Dermis blood vessel endothelial cell (primary cell): Measurements from ENCODE around the gene TOP2A. TPM values are rescaled to one million over a fixed set of nuclear protein-coding genes. Genes with fewer than 3 reads are reported as not detected.
A peak's percentile ranks its signal among the peaks of the same experiment; 100 is the strongest.

Source experiments
- DNase-seq: peaks from one replicate; pipeline ENCODE4 v3.0.0; 2010
- total RNA-seq: library from RNA; depleted of rRNA; stranded (reverse); fragments of >200 nt; gene quantifications from 2 replicates; pipeline ENCODE4 v1.2.3, GENCODE V29; 2014

The TOP2A gene
- total RNA-seq, 1 donor from 2014 or later: 39.3 TPM

DNA sequence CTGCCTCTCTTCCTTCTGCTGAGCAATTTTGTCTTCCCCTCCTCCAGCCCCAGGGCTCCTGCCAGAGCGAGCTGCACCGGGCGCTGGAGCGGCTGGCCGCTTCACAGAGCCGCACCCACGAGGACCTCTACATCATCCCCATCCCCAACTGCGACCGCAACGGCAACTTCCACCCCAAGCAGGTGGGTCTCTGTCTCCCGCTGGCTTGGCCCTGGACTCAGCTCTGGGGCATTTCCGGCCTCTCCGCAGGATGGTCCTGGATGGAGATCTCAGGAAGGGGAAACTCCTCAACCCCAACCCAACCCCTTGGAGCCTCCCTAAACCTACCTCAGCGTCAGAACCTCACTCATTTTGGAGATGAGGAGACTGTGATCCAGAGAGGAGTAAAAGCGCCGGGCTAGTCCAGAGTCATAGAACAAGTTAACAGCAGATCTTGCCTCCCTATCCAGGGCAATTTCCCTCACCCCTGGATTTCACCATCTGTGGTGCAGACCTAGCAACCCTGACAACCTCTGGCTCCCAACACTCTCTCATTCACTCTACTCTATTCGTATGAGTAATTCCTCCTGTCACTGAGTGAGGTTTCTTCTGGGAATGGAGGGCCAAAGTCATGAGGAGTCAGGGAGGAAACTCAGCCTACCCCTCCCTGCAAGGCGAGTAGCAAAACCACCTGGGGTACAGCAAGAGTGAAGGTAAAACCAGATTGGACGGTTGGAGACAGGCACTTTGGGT lies 36.4 kb upstream of the TOP2A start:
- no peak for DNase-seq

DNA sequence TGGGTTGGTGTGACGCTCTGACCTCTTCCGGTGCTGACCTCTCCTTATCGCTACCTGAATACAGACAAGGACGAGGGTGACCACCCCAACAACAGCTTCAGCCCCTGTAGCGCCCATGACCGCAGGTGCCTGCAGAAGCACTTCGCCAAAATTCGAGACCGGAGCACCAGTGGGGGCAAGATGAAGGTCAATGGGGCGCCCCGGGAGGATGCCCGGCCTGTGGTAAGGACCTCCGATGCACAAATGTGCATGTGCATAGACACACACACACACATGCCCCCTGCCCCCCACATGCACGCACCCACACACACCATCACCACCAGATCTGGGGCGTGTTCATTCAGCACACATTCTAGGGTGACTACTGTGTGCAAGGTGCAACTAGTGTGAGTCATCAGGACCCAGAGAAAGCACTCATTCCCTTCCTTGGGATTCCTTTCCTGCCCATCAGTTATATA lies 35.3 kb upstream of the TOP2A start:
- DNase-seq: no peak

DNA sequence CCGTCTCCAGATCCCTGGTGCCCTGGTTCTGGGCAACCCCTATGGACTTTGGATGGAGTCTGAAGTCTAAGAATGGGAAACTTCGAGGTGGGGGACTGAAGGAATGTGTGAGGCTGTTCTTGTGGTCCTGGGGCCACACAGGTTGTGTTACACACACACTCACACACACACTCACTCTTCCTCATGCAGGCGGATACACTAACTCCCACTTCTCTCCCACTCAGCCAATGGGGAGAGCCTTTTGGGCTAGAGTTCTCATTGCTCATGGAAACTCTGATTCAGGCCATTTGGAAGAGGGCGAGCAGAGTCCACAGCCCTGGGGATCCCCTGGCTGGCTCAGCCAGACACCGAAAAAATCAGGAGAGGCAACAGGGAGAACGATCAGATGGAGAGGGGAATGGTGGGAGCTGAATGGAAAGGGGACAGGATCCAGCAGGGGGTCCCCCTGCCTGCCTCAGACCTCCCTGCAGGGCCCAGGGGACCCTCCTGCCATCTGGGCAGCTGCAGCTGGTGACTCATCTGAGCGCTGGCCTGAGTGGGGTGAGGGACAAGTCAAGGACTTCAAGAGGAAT lies 34.6 kb upstream of the TOP2A start:
- DNase-seq: peak; percentile 64

DNA sequence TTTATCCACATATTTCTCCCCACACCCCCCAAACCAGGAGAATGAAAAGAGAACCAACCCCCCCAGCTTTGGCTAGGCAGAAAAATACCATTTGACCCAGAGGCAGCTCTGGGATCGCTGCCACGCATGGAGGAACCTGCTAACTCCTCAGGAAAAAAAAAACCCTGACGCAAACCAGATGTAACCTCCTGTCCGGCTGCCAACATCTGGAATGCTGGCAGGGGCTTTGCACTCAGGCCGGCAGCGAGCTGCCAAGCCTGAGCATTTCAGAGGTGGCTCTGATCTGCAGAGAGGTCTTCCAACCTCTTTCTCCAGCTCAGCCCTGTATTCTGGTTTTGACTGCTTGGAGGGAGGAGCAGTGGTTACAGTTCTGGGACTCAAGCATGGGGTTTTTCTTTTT lies 33.7 kb upstream of the TOP2A start:
- no peak for DNase-seq

DNA sequence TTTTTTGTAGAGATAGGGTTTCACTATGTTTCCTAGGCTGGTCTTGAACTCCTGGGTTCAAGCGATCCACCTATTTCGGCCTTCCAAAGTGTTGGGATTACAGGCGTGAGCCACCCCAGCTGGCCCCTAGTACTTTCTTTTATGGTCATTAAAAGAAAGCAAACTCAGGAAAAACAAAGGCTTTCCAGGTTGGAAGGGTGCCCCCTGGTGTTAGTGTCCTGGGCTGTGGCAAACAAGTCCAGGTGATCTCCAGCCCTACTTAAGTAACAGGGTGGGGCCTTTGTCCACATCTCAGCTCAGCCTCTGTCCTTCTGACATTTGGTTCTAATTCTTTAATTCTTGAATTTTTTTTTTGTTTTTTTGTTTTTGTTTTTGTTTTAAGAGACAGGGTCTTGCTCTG lies 32.5 kb upstream of the TOP2A start:
- DNase-seq: peak; percentile 80

DNA sequence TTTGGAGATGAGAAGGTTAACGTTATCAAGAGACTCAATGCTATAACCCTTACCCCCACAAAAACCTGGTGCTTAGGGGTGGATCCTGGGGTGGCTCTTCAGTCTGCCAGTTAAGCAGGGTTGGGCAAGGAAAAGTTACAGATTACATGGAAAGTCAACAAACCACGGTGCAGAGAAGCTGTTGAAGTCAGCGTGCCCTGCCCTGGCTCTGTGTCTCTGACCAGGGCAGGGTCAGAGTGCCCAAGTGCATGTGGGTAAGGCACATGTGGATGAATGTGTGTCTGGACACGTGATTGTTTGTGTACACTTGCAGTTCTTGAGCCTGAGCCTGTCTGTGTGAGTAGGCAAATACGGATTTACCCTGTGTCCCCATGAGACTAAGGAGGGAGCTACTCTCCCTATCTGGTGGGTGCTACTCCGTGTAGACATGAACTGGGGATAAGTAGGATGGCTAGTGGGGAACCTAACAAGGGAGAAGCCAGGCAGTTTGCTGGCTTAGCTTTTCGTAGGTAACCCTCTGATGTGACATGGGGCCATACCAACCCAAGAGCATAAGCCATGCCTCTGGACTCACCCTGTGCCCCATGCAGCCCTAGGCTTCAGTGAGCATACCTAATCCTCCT lies 31.1 kb upstream of the TOP2A start:
- DNase-seq: no peak

DNA sequence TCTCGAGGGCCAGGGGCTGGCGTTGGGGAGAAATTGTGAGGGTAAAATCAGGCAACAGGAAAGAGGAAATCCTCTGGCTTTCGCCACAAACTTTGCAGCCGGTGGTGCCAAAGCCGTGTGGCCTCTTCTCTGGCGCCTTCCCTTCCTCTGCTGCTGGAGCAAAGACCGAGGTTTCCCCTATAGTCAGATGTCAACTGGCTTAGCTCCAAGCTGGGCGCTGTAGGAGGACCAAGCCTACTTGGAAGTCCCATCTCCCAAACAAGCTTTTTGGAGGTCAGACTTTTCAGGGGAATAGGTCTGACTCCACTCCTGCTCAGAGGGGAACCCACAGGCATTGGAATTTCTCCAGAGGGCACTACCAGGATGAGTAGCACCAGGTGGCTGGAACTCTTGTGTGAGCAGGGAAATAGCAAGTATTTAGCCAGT lies 30.5 kb upstream of the TOP2A start:
- peak; percentile 39 for DNase-seq

DNA sequence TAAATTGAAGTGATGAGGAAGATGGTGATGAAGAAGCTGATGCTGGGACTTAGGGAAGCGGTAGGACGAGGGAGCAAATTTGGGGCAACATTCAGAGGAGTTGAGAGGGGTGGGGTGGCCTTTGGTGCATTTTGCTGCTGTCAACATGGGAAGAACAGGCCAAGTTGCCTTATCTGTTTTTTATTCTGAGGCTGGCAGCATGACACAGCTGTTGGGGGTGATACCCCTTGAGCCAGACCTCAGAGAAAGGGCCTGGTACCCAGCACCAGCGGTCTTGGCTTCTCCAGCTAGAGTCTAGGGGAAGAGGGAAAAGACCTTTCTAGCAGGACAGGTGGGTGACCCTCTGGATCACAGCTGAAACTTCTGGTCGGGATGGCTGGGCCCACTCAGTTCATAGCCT lies 30.1 kb upstream of the TOP2A start:
- DNase-seq: no peak

DNA sequence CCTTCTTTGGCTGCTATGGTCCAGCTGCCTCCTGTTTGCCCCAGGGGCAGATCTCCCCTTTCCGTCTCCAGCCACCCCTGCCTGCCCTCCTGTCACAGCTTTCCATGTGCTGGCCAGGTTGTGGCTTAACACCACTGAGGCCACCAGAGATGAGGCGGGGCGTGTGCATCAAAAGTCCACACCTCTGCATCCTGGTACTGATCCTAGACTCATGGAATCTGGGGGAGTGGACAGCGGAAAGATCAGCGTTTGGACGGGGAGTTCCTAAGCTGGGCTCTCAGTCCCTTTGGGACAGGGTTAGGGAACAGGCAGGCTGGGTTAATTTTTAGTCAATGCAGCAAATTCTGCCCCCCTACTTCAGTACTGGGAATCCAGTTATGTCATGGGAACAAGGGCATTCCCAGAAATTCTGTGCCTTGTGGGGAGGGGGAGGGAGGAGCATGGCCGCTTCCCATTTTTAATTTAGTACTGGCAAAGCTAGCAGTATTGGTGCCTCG lies 29.5 kb upstream of the TOP2A start:
- DNase-seq: no peak

DNA sequence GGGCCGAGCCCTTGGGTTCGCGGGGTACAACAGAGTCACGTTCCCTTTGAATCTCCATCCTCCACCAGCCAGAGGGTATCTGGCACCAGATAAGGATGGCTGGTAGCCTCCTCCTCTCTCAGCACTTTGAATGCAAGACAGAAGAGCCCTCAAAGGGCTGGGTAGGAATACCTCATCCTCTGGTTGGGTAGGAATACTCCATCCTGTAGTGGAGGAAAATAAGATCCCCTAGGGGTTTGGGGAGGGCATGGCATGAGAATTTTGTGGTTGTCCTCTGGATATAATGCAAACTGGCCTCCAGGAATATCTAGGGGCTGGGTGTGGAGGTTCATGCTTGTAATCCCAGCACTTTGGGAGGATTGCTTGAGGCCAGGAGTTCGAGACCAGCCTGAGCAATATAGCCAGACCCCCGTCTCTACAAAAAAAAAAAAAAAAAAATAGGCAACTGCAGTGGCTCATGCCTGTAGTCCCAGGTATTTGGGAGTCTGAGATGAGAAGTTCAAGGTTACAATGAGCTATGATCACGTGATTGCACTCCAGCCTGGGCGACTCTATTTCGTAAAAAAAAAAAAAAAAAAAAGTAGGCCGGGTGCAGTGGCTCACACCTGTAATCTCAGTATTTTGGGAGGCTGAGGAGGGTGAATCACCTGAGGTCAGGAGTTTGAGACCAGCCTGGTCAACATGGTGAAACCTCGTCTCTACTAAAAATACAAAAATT lies 28.2 kb upstream of the TOP2A start:
- peak; percentile 40 for DNase-seq

DNA sequence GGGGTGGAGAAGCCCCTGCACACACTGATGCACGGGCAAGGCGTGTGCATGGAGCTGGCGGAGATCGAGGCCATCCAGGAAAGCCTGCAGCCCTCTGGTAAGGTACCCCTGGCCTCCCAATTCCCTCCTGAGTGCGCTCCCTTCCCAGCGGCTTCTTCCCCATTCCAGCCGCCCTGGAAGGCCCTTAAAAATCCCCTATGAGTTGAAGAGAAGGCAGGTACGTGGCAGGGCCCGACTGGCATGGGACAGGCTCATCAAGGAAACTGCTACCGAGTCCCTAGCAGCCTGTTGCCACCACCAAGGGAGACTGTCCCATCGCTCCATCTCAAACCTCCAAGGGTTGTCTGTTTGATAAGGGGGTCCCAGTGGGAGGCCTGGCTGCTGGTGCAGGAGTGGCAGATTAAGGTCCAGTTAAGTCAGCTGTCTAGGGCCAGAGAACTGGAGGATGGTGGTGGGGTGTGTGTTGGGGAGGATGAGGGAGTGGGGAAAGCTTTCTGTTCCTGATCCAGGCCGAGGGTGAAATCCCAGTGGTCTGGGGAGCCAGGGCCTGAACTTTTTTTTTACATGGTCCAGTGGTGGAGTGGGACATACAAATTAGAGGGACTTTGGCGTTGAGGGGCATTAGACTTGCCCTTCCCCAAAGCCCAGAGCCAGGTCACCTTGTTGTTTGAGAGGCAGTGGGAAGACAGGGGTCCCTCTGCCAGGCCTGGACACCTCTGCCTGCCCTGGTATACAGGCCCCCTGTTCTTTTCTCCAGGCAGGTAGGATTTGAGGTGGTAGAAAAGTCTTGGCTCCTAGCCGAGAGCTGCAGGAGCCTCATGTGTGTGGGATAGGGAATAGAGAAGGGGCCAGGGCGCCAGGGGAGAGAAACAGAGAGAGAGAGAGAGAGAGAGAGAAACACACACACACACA lies 26.5 kb upstream of the TOP2A start:
- peak; percentile 28 for DNase-seq

DNA sequence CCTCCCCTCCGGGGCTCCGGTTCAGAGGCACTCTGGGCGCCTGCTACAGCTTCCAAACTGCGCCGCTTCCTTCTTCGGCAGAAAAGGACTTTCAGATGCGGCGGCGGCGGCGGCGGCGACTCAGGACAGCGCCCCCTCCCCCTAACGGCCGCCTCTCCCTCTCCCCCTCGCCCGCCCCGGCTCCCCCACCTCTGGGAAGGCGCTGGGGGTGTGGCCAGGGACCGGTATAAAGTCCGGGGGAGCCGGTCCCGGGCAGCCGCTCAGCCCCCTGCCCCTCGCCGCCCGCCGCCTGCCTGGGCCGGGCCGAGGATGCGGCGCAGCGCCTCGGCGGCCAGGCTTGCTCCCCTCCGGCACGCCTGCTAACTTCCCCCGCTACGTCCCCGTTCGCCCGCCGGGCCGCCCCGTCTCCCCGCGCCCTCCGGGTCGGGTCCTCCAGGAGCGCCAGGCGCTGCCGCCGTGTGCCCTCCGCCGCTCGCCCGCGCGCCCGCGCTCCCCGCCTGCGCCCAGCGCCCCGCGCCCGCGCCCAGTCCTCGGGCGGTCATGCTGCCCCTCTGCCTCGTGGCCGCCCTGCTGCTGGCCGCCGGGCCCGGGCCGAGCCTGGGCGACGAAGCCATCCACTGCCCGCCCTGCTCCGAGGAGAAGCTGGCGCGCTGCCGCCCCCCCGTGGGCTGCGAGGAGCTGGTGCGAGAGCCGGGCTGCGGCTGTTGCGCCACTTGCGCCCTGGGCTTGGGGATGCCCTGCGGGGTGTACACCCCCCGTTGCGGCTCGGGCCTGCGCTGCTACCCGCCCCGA lies 25.7 kb upstream of the TOP2A start, which contains the start of gene IGFBP4:
Gene IGFBP4, plus strand, starts transcription at position 255 of the 792 bp plus-strand sequence. Its CDS starts 286 bp downstream, at position 541.
- DNase-seq: peak; percentile 86

DNA sequence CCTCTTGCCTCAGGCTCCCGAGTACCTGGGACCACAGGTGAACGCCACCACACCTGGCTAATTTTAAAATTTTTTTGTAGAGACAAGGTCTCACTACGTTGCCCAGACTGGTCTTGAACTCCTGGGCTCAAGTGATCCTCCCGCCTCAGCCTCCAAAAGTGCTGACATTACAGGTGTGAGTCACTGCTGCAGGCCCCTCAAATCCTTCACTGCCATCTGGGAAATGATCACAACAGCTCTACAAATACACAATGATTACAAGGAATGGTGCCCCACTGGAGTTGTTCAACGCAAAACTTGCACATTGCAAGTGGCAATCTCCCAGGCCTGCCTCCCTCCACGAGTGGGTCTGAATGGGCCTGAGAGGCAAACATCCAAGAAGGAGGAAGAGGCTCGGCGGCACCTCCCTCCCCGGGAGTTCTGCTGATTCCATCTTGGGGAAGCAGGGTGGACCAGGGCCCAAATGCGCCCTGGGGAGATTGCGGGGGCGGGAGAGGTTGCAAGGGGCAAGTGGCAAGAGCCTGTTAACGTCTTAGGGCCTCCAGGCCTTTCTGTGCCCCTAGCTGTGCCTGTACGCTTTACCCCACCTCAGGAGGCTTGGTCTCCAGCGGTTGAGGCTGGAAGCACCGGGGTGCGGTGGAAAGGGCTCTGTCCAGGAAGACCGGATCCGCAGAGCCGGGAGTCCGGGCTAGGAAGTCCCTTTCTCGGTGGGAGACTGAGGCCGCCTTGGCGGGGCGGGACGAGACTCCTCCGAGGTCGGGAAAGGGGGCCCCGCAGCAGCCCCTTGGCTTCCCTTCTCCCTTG lies 24.9 kb upstream of the TOP2A start:
- peak; percentile 47 for DNase-seq

DNA sequence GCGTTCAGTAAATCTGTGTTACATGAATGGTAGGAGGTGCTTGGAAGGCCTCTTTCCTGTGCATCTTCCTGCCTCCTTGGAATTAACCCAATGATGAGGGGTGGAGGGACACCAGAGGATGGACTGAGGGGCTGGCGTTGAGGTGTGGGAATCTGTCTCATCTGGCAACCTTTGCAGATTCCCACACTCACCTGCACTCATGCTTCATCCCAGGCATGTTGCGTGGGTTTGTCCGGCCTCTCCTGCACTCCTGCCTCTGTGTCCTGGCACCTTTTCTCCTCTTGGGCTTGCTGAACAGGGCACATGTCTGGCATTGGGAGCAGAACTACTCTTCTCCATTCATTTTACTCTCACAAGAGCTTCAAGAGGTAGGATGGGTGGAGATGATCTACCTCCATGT lies 22.5 kb upstream of the TOP2A start:
- DNase-seq: no peak

DNA sequence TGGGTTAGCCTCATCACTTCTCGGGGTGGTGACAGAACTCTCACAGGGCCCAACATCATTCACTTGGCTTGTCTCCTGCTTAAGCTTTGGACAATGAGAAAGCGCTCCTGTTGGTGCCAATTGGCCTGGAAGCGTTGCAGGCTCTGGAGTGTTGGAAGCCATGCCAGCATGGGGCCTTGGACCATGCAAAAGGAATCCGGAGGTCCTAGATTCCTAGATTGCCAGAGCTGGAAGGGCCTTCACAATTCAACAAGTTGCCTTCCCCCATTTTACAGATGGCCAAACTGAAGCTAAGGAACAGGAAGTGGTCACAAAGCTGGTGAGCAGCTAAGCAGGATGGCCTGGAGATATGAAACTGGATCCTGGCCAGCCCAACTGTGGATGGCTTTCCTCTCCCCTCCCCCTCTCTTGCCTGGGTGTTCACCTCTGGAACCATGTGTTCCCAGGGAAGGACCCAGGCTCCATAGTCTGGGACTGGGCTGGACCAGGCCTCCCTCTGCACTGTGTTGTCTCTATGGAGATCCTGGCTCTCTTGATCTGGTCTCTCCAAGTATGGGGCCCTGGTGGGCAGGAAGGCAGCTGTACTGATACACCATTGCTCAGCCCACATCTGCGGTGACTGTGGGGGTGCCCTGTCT lies 19.5 kb upstream of the TOP2A start:
- DNase-seq: no peak

DNA sequence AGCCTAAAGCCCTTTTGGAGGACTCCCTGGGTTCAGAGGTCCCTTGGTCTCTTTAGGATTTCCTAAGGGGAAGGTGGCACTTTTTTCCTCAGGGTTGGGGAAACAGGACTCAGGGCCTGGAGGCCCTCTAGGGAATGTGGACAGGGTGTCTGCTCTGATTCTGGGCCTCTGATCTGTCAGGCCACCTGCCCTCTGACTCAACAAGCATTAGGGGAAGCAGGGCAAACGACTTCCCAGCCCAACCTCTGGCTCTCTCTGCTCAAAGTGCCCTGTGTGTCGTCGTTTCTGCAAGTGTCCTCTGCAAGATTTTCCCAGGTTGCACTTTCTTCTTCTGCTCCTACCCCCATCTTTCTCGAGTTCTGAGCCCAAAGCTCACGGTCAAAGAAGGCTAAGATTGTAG lies 18.9 kb upstream of the TOP2A start:
- no peak for DNase-seq

DNA sequence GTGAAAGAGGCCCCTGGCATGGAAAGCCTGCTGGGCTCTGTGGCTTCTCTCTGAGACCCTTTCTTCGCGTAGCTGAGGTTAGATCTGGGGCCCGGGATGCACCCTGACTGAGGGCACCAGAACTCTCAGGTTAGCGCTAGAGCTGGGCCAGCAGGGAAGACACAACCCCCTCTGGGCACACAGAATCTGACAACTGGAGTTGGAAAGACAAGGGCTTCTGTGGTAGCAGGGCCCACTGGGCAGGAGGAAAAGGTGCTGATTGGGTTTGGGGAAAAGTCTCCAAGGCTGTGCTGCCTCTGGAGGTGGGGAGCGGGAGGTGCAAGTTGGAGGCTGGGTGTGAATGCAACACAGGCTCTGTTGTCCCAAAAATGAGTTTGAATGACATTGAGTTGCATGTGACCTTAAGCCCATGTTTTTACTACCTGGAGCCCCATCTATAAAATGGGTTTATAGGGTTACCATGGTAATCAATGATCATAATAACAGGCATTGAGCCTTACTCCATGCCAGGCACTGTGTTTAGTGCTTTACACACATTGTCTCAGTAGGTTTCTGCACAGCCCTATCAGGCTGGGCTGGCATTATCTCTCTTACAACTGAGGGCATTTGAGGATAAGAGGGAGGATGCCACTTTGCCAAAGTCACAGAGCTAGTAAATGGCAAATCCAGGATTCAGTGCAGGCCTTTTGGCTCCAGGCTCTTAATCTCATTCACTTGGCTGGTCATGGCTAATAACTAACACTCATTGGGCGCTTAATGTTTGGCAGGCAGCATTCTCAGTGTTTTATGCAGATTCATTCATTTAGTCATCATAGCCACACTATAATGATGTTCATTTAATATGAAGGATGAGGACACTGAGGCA lies 16.1 kb upstream of the TOP2A start:
- peak; percentile 31 for DNase-seq

DNA sequence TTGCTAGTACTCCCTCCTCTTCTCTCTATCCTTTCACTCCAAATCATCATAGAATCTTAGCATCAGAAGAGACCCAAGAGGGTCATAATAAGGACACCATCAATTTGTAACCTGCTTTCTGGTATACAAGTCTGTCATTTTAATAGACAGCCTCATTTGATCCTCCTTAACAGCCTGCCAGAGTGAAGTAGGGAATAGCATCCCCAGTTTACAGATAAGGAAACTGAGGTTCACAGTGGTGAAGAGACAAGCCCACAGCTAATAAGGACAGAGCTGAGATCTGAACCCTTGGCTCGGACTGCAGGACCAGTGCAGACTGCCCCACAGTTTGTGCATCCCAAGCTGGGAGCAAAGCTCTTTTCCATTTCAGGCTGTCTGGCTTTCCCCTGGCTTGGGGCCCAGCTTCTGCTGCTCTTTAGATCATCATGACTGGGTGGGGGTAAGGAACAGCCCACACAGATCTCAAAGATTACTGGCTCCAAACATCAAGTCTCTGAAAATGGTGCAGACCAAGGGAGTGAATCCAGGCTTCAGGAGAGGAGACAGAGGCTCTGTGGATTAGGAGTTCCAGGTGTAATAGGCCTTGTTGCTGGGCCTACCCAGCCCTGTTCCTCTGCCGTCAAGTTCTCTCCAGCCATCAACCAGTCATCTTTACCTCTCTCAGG lies 15.3 kb upstream of the TOP2A start:
- no peak for DNase-seq
